Common myeloid progenitor, CD34-positive (primary cell): ENCODE results near the gene TIMD4.
A peak's percentile ranks its signal among the peaks of the same experiment; 100 is the strongest.
"Not testable (repeated sequence)": the region's sequence is repeated elsewhere in the genome, so short reads cannot be mapped to it uniquely, and the experiment has no call there.

ENCODE experiments used
- CTCF ChIA-PET: fragments of 350-600 bp; sonication (Branson Sonifier 250); formaldehyde crosslinking; loops from one replicate; lab custom pipeline; 2021; ENCODE audit warnings: antibody characterized with exemption; lab: Charles Lee
- POLR2A ChIA-PET: fragments of 350-600 bp; sonication (Branson Sonifier 250); formaldehyde crosslinking; loops from one replicate; lab custom pipeline; 2021; ENCODE audit warnings: antibody characterized with exemption; lab: Charles Lee
- DNase-seq, 3 donors: peaks; one replicate each; pipeline versions ENCODE4 v3.0.0 to v3.0.0-alpha.2; 2013
- H3K27ac ChIP-seq, 2 experiments: 1 replicate in 1 of 2; 2 replicates in 1 of 2; pipeline ENCODE4 v1.7.0; 2013; ENCODE audit warnings: inconsistent platforms in 2 of 2, low read length in 2 of 2, mild to moderate bottlenecking in 2 of 2, low read depth in 1 of 2, moderate library complexity in 1 of 2; ENCODE audit not compliant: severe bottlenecking in 2 of 2, insufficient read depth in 1 of 2, poor library complexity in 1 of 2
- H3K27me3 ChIP-seq, 5 experiments: replicated peaks in 2 of 5; 1 replicate in 3 of 5; 2 replicates in 2 of 5; pipeline versions ENCODE4 v1.6.1 to v1.7.0; 2013; ENCODE audit warnings: low read length in 4 of 5, mild to moderate bottlenecking in 2 of 5, moderate library complexity in 2 of 5, inconsistent platforms in 1 of 5; ENCODE audit not compliant: insufficient read depth in 5 of 5, control insufficient read depth in 4 of 5
- H3K36me3 ChIP-seq, 4 experiments: 1 replicate in 2 of 4; 2 replicates in 2 of 4; pipeline versions ENCODE4 v1.6.1 to v1.7.0; 2013; ENCODE audit warnings: low read length in 3 of 4, control low read depth in 1 of 4, mild to moderate bottlenecking in 1 of 4; ENCODE audit not compliant: control insufficient read depth in 4 of 4, insufficient read depth in 4 of 4
- H3K4me1 ChIP-seq, 4 experiments: 1 replicate in 3 of 4; 2 replicates in 1 of 4; pipeline versions ENCODE4 v1.6.1 to v1.7.1; 2013; ENCODE audit warnings: low read length in 3 of 4, mild to moderate bottlenecking in 3 of 4, control low read depth in 1 of 4, inconsistent platforms in 1 of 4, moderate library complexity in 1 of 4; ENCODE audit not compliant: control insufficient read depth in 4 of 4, insufficient read depth in 4 of 4; ENCODE audit errors: control extremely low read depth in 1 of 4
- H3K4me3 ChIP-seq, 7 experiments: 1 replicate in 4 of 7; 2 replicates in 3 of 7; pipeline versions ENCODE4 v1.5.1 to v1.7.0; 2013; ENCODE audit warnings: mild to moderate bottlenecking in 7 of 7, low read length in 6 of 7, moderate library complexity in 6 of 7, inconsistent platforms in 2 of 7, low read depth in 2 of 7, control low read depth in 1 of 7; ENCODE audit not compliant: insufficient read depth in 4 of 7, control insufficient read depth in 1 of 7; ENCODE audit errors: extremely low read depth in 1 of 7
- H3K9me3 ChIP-seq, 5 experiments: 1 replicate in 4 of 5; 2 replicates in 1 of 5; pipeline versions ENCODE4 v1.6.1 to v1.7.1; 2013; ENCODE audit warnings: low read length in 4 of 5, mild to moderate bottlenecking in 2 of 5, inconsistent platforms in 1 of 5, low read depth in 1 of 5, moderate library complexity in 1 of 5; ENCODE audit not compliant: control insufficient read depth in 4 of 5, insufficient read depth in 2 of 5; ENCODE audit errors: control extremely low read depth in 1 of 5
- WGBS: methylation state at CpG from one replicate; pipeline ENCODE4 v1.1.5; 2013; ENCODE audit not compliant: insufficient coverage; 5-methylcytosine and 5-hydroxymethylcytosine counted together

Gene TIMD4

GRCh38 chr5:156947925-156948324, 15.1 kb downstream of the TIMD4 start:
- H3K27ac ChIP-seq: no peak overlapping the region
- H3K27me3 ChIP-seq: peaks cover 0 to 3% (median 0%) of the 10 kb centered on the region in 5 experiments
- 71% methylated on average over 3 of the region's 3 CpGs for WGBS
- CTCF ChIA-PET: no interaction called here
- no peaks in the 10 kb centered on the region for H3K9me3 ChIP-seq
- no peak overlapping the region for H3K4me3 ChIP-seq
- DNase-seq: no peak
- POLR2A ChIA-PET: no interaction called here
- no peaks in the 10 kb centered on the region for H3K4me1 ChIP-seq
- no peaks in the 10 kb centered on the region for H3K36me3 ChIP-seq

GRCh38 chr5:156942064-156942463, 21.0 kb downstream of the TIMD4 start:
- H3K27ac ChIP-seq: no peak overlapping the region
- 23% methylated on average over 2 of the region's 2 CpGs for WGBS
- peaks cover 0 to 6% (median 0%) of the 10 kb centered on the region in 5 experiments for H3K27me3 ChIP-seq
- DNase-seq: no peak
- CTCF ChIA-PET: no interaction called here
- no peak overlapping the region for H3K4me3 ChIP-seq
- no peaks in the 10 kb centered on the region for H3K36me3 ChIP-seq
- no peaks in the 10 kb centered on the region for H3K9me3 ChIP-seq
- no peaks in the 10 kb centered on the region for H3K4me1 ChIP-seq
- POLR2A ChIA-PET: no interaction called here

DNA sequence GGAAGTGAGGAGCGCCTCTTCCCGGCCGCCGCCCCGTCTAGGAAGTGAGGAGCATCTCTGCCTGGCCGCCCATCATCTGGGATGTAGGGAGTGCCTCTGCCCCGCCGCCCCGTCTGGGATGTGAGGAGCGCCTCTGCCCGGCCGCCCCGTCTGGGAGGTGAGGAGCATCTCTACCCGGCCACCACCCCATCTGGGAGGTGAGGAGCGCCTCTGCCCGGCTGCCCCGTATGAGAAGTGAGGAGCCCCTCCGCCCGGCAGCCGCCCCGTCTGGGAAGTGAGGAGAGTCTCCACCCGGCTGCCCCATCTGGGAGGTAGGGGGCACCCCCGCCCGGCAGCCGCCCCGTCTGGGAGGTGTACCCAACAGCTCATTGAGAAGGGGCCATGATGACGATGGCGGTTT, 22.6 kb downstream of the TIMD4 start:
- DNase-seq, CTCF ChIA-PET, H3K4me1 ChIP-seq, H3K27me3 ChIP-seq, POLR2A ChIA-PET, H3K9me3 ChIP-seq, H3K27ac ChIP-seq, H3K4me3 ChIP-seq, H3K36me3 ChIP-seq: not testable (repeated sequence)
- over 99% methylated on average over 16 of the region's 28 CpGs for WGBS

DNA sequence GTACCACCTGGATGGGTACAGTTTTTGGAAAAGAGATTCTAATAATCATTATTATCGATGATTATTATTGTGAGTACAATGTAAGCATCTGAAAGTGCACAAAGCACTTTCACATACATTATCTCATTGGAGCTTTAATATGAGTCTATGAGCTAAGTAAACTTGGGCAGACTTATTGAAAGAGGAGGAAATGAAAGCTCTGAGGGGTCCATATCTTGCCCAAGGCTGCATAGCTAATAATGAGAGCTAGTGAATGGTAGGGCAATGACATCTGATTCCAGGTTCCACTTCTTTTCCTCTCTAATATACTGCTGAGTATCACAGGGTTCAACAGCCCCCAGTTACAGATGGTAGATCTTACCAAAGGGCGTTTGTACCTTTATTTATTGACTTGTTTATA, 26.1 kb downstream of the TIMD4 start:
- peaks cover 0 to 6% (median 0%) of the 10 kb centered on the region in 5 experiments for H3K27me3 ChIP-seq
- H3K4me3 ChIP-seq: no peak overlapping the region
- no peak overlapping the region for H3K27ac ChIP-seq
- no peak for DNase-seq
- no peaks in the 10 kb centered on the region for H3K4me1 ChIP-seq
- POLR2A ChIA-PET: no interaction called here
- CTCF ChIA-PET: no interaction called here
- H3K9me3 ChIP-seq: no peaks in the 10 kb centered on the region
- WGBS: 80% methylated on average over 1 of the region's 2 CpGs
- H3K36me3 ChIP-seq: no peaks in the 10 kb centered on the region

DNA sequence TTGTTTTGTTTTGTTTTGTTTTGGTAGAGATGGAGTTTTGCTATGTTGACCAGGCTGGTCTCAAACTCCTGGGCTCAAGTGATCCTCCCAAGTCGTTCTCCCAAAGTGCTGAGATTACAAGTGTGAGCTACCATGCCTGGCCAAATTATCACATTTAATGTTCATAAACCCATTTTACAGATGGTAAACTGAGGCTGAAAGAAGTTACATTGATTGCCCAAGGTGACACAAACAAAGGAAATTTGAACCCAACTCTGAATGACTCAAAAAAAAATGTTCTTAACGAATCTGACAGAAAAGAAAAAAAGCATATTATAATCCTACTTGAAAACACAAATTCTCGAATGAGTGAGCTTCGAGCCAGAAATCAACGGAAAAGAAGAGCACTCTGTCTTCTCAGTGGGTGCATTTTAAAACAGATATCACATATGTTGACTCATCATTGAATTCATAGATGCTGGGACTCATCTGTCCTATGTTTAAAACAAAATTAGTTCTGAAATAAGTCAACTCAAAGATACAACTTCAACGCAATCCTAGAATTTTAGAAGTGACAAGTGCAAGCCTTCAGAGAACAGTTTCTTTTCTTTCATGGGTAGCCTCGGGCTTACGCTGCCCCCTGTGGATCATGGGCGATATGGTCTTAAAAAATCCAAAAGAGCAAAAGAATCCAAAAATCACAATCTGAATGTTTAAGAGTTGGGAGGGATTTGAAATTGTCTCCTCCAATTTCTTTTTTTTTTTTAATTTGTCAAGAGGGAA, 28.4 kb downstream of the TIMD4 start:
- H3K9me3 ChIP-seq: no peaks in the 10 kb centered on the region
- DNase-seq: peak; percentile 14 to 55 (median 47)
- H3K27me3 ChIP-seq: peaks cover 0 to 8% (median 0%) of the 10 kb centered on the region in 5 experiments
- H3K4me1 ChIP-seq: no peaks in the 10 kb centered on the region
- WGBS: 19% methylated on average over 4 of the region's 9 CpGs
- ChIA-PET CTCF (interaction anchor here (1.0 kb wide), 1 partner anchor 198 kb away, joined by 3 read pairs; no protein-coding TSS in a partner anchor), POLR2A (no interaction called here)
- H3K4me3 ChIP-seq: no peak overlapping the region
- no peaks in the 10 kb centered on the region for H3K36me3 ChIP-seq
- no peak overlapping the region for H3K27ac ChIP-seq

DNA sequence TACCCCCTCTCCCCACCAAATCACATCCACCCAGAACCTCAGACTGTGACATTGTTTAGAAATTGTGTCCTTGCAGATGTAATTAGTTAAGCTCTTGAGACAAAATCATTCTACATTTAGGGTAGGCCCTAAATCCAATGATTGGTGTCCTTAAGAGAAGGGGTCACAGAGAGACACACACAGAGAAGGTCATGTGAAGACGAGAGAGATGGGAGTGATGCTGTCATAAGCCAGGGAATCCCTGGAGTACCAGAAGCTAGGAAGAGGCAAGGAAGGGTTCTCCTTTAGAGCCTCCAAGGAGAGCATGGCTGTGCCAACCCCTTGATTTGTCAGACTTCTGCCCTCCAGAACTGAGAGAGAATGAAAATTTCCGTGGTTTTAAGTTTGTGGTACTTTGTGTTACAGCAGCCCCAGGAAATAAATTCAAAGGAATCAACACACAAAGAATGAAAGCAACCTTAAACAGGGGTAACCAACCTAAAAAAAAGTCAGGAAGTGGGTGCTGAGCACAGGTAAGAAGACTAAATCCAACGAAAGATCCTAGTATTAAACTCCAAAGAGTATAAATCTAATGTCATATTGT, 33.6 kb downstream of the TIMD4 start:
- H3K36me3 ChIP-seq: no peaks in the 10 kb centered on the region
- no peaks in the 10 kb centered on the region for H3K4me1 ChIP-seq
- 100% methylated on average over 1 of the region's 3 CpGs for WGBS
- H3K4me3 ChIP-seq: no peak overlapping the region
- no peaks in the 10 kb centered on the region for H3K9me3 ChIP-seq
- peaks cover 0 to 6% (median 0%) of the 10 kb centered on the region in 5 experiments for H3K27me3 ChIP-seq
- POLR2A ChIA-PET: no interaction called here
- no peak overlapping the region for H3K27ac ChIP-seq
- no peak for DNase-seq
- CTCF ChIA-PET: no interaction called here

DNA sequence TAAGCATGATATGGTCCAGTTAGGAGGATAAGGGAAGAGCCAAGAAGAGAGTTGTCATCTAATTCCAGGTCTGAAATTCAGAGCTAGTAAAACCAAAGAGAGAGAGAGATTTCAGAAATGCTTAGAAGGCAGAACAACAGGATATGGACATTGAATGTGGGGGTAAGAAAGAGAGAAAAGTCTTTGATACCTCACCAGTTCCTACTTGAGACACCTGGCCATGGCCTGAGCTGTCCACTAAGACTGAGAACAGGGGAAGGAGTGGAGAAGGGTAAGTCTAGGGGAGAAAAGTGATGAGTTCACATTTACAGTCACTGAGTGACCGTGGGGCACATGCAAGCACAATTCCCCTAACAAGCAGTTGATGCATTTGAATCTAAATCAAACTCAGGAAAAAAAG, 35.5 kb downstream of the TIMD4 start:
- H3K9me3 ChIP-seq: no peaks in the 10 kb centered on the region
- ChIA-PET POLR2A (no interaction called here), CTCF (interaction anchor here (0.6 kb wide), 1 partner anchor 27 kb away, joined by 3 read pairs; no protein-coding TSS in a partner anchor)
- no peaks in the 10 kb centered on the region for H3K36me3 ChIP-seq
- no peak for DNase-seq
- peaks cover 0 to 6% (median 0%) of the 10 kb centered on the region in 5 experiments for H3K27me3 ChIP-seq
- WGBS: no CpG with 5 or more reads among the region's 1 CpG
- H3K4me1 ChIP-seq: no peaks in the 10 kb centered on the region
- no peak overlapping the region for H3K4me3 ChIP-seq
- H3K27ac ChIP-seq: no peak overlapping the region
